ENCODE results near the gene LRP10.
"Not testable (repeated sequence)": the region's sequence is repeated elsewhere in the genome, so short reads cannot be mapped to it uniquely, and the experiment has no call there.

LRP10 gene

GRCh38 chr14:22871224-22872032 is at the start of gene LRP10:
LRP10 (plus strand) TSS chr14:22871740; CDS start chr14:22872304, 564 bp downstream.
- peak; percentile 85 to 89 for DNase-seq

GRCh38 chr14:22822016-22822570 is 49.4 kb upstream of the LRP10 start:
- DNase-seq: no peak

- peak; percentile 69 to 79 for DNase-seq
Measured at GRCh38 chr14:22822571-22823098, 48.9 kb upstream of the LRP10 start.

GRCh38 chr14:22824711-22825359 is 46.7 kb upstream of the LRP10 start:
- no peak for DNase-seq

GRCh38 chr14:22829076-22829660 is 42.4 kb upstream of the LRP10 start:
- not testable (repeated sequence) for DNase-seq

- DNase-seq: peak; percentile 91 to 93
Measured at GRCh38 chr14:22829661-22830442, 41.7 kb upstream of the LRP10 start, which contains the start of gene MRPL52. MRPL52 (plus strand) TSS chr14:22829887; CDS start chr14:22829913, 26 bp downstream.

- DNase-seq: no peak
Measured at GRCh38 chr14:22830443-22831010, 41.0 kb upstream of the LRP10 start.

- DNase-seq: no peak
Measured at GRCh38 chr14:22835505-22835904, 36.0 kb upstream of the LRP10 start.

GRCh38 chr14:22836301-22837113 is 35.0 kb upstream of the LRP10 start, which contains the start of gene MMP14:
MMP14 (plus strand) TSS chr14:22836585; CDS start chr14:22836818, 233 bp downstream.
- DNase-seq: no peak

- no peak for DNase-seq
Measured at GRCh38 chr14:22837114-22837749, 34.3 kb upstream of the LRP10 start.

GRCh38 chr14:22837750-22838538 is 33.6 kb upstream of the LRP10 start:
- DNase-seq: no peak

GRCh38 chr14:22838631-22839041 is 32.9 kb upstream of the LRP10 start:
- DNase-seq: no peak

- DNase-seq: no peak
Measured at GRCh38 chr14:22839159-22839779, 32.3 kb upstream of the LRP10 start.

- DNase-seq: no peak
Measured at GRCh38 chr14:22841311-22841710, 30.2 kb upstream of the LRP10 start.

GRCh38 chr14:22841769-22842168 is 29.8 kb upstream of the LRP10 start:
- DNase-seq: no peak

- no peak for DNase-seq
Measured at GRCh38 chr14:22842211-22843122, 29.1 kb upstream of the LRP10 start.

- DNase-seq: no peak
Measured at GRCh38 chr14:22843123-22843925, 28.2 kb upstream of the LRP10 start.

Measured in CD4-positive, alpha-beta T cell treated with Interferon alpha-2 for 1 hour (primary cell).